ENCODE data around the gene CENPT.
"Not testable (repeated sequence)": the region's sequence is repeated elsewhere in the genome, so short reads cannot be mapped to it uniquely, and the experiment has no call there.

The CENPT gene

DNA sequence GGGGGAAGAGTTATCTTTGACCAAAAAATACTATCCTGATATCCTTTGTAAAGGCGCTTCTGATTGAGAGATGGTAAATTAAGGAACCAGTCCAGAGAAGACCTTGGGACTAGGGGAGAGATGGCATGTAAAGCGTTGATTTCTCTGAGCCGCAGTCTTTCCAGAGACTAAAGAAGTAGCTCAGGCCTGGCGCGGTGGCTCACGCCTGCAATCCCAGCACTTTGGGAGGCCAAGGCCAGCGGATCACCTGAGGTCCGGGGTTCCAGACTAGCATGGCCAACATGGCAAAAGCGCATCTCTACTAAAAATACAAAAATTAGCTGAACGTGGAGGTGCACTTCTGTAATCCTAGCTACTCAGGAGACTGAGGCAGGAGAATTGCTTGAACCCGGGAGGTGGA, 625 bp upstream of the CENPT start:
- H3K4me3 Mint-ChIP-seq = peak overlapping the region; percentile 91
- H3K4me1 Mint-ChIP-seq (ENCODE audit: low read depth) = peaks cover 39% of the 10 kb centered on the region
- no peaks in the 10 kb centered on the region for H3K9me3 Mint-ChIP-seq
- H3K36me3 Mint-ChIP-seq (ENCODE audit: low read depth) = peaks cover 7% of the 10 kb centered on the region
- DNase-seq (ENCODE audit: low spot score) = no peak
- H3K27me3 Mint-ChIP-seq (ENCODE audit: low read depth) = no peaks in the 10 kb centered on the region
- no peak overlapping the region for H3K27ac Mint-ChIP-seq

DNA sequence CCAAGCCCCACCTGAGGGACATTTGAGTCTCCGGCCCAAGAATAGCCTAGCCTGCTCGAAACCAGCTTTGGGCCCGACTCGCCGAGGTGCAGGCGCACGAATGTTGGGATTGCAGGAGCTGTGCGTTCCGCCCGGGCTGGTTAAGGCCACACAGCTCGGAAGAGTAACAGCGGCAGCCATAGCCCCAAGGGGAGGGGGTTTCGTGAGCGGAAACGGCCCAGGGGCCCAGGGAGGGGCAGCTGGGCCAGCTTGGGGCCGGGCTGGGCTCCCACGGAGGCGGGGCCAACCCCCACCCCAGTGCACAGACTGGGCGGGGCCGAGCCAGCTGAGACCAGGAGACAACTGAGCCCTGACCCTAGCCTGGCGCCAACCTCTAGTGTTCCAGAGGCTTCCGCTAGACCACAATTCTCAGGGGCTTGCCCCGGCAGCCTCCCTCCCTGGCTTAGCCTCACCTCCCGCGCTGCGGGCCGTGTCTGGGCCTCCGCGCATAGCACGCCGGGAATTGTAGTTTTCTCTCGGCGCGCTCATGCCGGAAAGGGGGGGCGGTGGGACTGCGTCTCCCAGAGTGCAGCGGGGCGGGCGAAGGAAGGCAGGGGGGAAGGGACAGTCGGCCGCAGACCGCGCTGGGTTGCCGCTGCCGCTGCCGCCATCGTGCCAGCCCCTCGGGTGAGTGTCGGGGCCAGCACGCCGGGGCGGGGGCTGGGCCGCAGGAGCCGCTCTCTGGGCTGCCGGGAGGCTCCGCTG, 1.0 kb downstream of the CENPT start, which contains the start of gene NUTF2:
Gene NUTF2 (plus strand): TSS at position 614 of the 744 bp plus-strand sequence. CDS start 18,198 bp downstream, outside the sequence.
- Mint-ChIP-seq H3K27me3 (ENCODE audit: low read depth) (no peaks in the 10 kb centered on the region), H3K36me3 (ENCODE audit: low read depth) (peaks cover 7% of the 10 kb centered on the region)

DNA sequence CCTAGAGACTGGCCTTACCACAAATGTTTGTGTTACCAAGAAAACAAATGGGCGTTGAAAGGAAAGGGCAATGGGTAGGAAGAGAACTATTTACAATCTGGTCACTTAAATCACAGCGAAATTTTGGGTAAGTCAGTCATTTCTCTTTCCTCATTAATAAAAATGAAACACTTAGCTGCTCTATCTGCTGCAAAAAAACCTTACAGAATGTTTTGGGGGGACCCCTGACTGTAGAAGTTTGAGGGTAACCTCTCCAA, 1.5 kb downstream of the CENPT start:
- Mint-ChIP-seq H3K36me3 (ENCODE audit: low read depth) (peaks cover 7% of the 10 kb centered on the region), H3K4me1 (ENCODE audit: low read depth) (peaks cover 45% of the 10 kb centered on the region), H3K4me3 (peak overlapping the region; percentile 90), H3K9me3 (no peaks in the 10 kb centered on the region), H3K27me3 (ENCODE audit: low read depth) (no peaks in the 10 kb centered on the region), H3K27ac (peak overlapping the region; percentile 89)
- DNase-seq (ENCODE audit: low spot score) = no peak

More for the DNA sequence above, 1.0 kb downstream of the CENPT start, which contains the start of gene NUTF2:
- peak within 1 kb of the TSS; percentile 89 for H3K27ac Mint-ChIP-seq
- peaks cover 44% of the 10 kb centered on the region for H3K4me1 Mint-ChIP-seq (ENCODE audit: low read depth)
- H3K4me3 Mint-ChIP-seq = peak within 1 kb of the TSS; percentile 91
- peak; percentile 96 for DNase-seq (ENCODE audit: low spot score)
- no peaks in the 10 kb centered on the region for H3K9me3 Mint-ChIP-seq

DNA sequence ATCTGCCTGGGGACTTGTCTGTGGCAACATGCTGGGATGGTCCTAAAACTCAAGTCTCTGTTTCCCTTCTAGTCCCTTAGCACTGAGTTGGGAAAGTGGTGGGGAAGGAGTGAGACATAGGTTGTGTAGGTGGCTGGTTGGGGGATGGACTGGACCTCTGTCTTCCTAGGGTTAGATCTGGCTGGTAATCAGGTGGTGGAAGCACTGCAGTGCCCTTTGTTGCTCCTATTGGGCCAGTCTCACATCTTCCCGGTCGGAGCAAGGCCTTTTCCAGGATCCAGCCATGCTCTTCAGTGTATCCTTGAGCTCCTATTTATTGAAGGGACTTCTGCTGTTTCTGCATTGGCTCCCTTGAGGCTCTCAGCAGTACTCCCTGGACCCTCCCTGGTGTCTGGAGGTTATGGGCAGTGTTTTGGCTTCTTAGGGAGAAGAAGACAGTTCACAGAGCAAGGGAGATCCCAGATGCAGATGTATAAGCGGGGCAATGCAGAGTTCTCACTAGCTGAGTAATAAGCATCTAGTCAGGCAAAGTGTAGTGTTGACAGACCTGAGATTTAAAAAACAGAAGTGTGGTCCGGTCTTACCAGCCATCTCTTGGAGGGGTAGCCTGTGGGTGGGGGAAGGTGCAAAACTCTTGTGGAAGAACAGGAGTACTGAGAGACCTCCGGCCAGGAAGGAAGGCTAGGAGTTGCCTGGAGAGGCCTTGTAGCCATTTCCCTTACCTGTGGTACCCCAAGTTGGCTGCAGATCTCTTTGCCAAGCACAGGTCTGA, 2.0 kb downstream of the CENPT start:
- DNase-seq (ENCODE audit: low spot score) = peak; percentile 13
- Mint-ChIP-seq H3K4me3 (peak overlapping the region; percentile 90), H3K9me3 (no peaks in the 10 kb centered on the region), H3K27me3 (ENCODE audit: low read depth) (no peaks in the 10 kb centered on the region), H3K4me1 (ENCODE audit: low read depth) (peaks cover 45% of the 10 kb centered on the region), H3K36me3 (ENCODE audit: low read depth) (peaks cover 7% of the 10 kb centered on the region), H3K27ac (peak overlapping the region; percentile 89)

DNA sequence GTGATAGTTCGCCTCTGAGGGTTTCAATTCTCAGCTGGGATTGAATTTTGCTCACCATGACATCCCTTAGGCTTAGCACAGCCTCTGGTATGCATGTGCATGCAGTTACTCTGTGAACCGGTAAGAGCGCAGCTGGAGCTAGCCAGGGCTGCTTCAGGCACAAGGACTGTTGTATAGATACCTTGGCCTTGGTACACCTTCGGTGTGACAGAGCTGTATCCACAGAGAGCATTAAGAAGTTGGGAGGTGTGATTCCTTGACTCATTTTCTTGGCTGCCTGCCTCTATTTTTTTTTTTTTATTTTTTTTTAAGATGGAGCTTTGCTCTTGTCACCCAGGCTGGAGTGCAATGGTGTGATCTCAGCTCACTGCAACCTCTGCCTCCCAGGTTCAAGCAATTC, 3.0 kb downstream of the CENPT start:
- H3K4me3 Mint-ChIP-seq = peak overlapping the region; percentile 93
- no peak for DNase-seq (ENCODE audit: low spot score)
- H3K36me3 Mint-ChIP-seq (ENCODE audit: low read depth) = peaks cover 4% of the 10 kb centered on the region
- peaks cover 43% of the 10 kb centered on the region for H3K4me1 Mint-ChIP-seq (ENCODE audit: low read depth)
- no peaks in the 10 kb centered on the region for H3K9me3 Mint-ChIP-seq
- no peaks in the 10 kb centered on the region for H3K27me3 Mint-ChIP-seq (ENCODE audit: low read depth)
- H3K27ac Mint-ChIP-seq = no peak overlapping the region

DNA sequence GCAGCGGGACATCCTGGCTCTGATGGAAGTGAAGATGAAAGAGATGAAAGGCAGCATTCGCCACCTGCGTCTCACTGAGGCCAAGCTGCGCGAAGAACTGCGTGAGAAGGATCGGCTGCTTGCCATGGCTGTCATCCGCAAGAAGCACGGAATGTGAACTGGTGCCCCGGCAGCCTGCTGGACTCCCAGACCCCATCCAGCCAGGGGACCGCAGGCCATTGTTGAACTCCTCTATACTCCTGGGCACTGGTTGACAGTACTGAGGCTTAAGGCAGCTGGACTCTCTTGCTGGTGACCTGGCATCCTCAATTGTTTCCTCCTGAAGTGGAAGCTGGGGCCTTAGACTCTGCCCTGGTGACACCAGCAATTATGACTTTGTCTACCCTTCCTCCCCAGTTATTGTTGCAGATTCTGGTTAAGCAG, 4.1 kb downstream of the CENPT start:
- Mint-ChIP-seq H3K27me3 (ENCODE audit: low read depth) (no peaks in the 10 kb centered on the region), H3K9me3 (no peaks in the 10 kb centered on the region), H3K4me1 (ENCODE audit: low read depth) (peaks cover 39% of the 10 kb centered on the region), H3K36me3 (ENCODE audit: low read depth) (peaks cover 4% of the 10 kb centered on the region), H3K27ac (peak overlapping the region; percentile 96), H3K4me3 (peak overlapping the region; percentile 93)
- DNase-seq (ENCODE audit: low spot score) = no peak

DNA sequence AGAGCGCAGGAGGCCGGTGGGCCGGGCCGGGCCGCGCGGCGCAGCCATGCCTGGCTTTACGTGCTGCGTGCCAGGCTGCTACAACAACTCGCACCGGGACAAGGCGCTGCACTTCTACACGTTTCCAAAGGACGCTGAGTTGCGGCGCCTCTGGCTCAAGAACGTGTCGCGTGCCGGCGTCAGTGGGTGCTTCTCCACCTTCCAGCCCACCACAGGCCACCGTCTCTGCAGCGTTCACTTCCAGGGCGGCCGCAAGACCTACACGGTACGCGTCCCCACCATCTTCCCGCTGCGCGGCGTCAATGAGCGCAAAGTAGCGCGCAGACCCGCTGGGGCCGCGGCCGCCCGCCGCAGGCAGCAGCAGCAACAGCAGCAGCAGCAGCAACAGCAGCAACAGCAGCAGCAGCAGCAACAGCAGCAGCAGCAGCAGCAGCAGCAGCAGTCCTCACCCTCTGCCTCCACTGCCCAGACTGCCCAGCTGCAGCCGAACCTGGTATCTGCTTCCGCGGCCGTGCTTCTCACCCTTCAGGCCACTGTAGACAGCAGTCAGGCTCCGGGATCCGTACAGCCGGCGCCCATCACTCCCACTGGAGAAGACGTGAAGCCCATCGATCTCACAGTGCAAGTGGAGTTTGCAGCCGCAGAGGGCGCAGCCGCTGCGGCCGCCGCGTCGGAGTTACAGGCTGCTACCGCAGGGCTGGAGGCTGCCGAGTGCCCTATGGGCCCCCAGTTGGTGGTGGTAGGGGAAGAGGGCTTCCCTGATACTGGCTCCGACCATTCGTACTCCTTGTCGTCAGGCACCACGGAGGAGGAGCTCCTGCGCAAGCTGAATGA, 4.8 kb downstream of the CENPT start:
- peak; percentile 51 for DNase-seq (ENCODE audit: low spot score)
- Mint-ChIP-seq H3K4me3 (peak overlapping the region; percentile 93), H3K4me1 (ENCODE audit: low read depth) (peaks cover 33% of the 10 kb centered on the region), H3K27ac (peak overlapping the region; percentile 96), H3K27me3 (ENCODE audit: low read depth) (no peaks in the 10 kb centered on the region), H3K9me3 (no peaks in the 10 kb centered on the region), H3K36me3 (ENCODE audit: low read depth) (peaks cover 4% of the 10 kb centered on the region)

DNA sequence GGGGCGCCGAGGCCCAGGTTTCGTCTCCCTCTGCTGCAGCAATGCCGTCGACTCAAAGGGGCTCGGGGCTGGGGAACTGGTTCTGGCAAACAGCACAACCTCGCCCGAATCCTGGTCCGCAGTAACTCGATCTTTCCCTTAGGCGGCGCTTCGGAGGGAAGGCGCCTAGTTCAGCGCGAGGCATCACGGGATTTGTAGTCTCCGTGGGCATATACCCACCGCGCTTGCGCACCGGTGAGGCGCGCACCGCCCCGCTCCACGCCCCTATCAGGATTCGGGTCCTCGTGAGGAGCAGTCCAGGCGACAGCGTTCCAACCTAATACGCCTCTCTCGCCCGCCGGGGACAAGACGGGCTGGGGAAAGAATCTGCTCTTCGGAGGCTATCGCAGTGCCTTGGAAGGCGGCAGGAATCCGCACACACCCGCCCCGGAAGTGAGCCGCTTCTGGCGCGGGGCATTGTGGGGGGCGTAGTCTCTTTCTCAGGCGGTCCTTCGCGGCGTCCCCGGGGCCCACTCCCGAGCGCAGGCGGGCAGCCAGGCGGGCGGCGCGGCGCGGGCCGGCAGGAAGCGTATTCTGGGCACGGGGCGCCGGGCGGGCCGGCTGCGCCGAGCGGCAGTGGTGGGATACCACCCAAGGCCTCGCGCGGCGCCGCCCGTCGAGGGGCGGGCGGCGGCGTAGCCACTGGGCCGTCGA, 5.5 kb downstream of the CENPT start, which contains the start of gene THAP11:
Gene THAP11 (plus strand): TSS at position 505 of the 693 bp plus-strand sequence. CDS start 235 bp downstream, outside the sequence.
- peaks cover 30% of the 10 kb centered on the region for H3K4me1 Mint-ChIP-seq (ENCODE audit: low read depth)
- H3K27ac Mint-ChIP-seq = peak within 1 kb of the TSS; percentile 96
- no peaks in the 10 kb centered on the region for H3K27me3 Mint-ChIP-seq (ENCODE audit: low read depth)
- H3K9me3 Mint-ChIP-seq = no peaks in the 10 kb centered on the region
- peak within 1 kb of the TSS; percentile 93 for H3K4me3 Mint-ChIP-seq
- peak; percentile 91 for DNase-seq (ENCODE audit: low spot score)
- peaks cover 4% of the 10 kb centered on the region for H3K36me3 Mint-ChIP-seq (ENCODE audit: low read depth)

DNA sequence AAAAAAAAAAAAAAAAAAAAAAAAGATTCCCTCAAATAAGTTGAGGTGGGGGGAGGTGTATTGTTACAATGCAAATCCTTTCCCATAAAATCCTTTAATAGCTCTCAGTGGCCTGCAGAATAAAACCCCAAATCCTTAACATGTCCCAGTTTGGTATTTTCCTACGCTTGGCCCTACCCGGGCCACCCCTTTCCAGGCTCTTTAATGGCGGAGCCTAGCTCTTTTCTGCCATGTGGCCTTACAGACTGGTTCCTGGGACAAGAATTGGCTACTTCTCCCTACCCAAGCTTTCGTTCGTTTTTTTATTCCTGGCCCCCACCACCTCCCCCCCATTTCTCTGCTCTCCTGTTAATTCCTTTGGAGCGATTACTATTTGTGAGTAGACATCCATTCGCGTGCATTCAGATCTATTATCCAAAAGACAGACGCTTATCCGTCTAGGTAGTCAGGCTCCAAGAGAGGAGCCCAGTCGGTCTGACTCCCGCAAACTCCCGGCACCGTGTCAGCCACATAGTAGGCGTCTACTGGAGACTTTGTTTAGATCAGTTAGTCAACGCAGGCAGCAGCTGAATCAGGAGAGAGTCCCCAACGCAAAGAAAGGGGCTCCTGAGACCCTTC, 6.2 kb downstream of the CENPT start:
- peak overlapping the region; percentile 92 for H3K4me3 Mint-ChIP-seq
- peak overlapping the region; percentile 95 for H3K27ac Mint-ChIP-seq
- peaks cover 30% of the 10 kb centered on the region for H3K4me1 Mint-ChIP-seq (ENCODE audit: low read depth)
- no peaks in the 10 kb centered on the region for H3K9me3 Mint-ChIP-seq
- peaks cover 4% of the 10 kb centered on the region for H3K36me3 Mint-ChIP-seq (ENCODE audit: low read depth)
- DNase-seq (ENCODE audit: low spot score) = no peak
- H3K27me3 Mint-ChIP-seq (ENCODE audit: low read depth) = no peaks in the 10 kb centered on the region

DNA sequence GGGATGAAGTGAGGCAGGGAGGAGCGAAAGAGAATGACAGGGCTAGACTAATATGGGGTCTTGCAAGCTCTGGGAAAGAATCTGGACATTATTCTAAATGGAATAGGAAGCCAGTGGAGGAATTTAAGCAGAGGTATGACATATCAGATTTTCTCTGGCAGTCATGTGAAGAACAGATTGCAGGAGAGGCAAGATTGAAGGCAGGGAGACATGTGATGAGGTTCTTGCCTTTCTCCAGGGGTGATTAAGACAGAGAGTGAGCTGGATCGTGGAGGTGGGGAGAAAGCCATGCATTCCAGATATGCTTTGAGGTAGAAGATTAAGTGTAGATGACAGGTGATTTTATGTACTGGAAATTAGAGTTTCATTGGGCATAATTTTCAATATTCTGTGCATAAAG, 9.7 kb downstream of the CENPT start:
- H3K4me1 Mint-ChIP-seq (ENCODE audit: low read depth) = peaks cover 12% of the 10 kb centered on the region
- H3K36me3 Mint-ChIP-seq (ENCODE audit: low read depth) = no peaks in the 10 kb centered on the region
- H3K27me3 Mint-ChIP-seq (ENCODE audit: low read depth) = no peaks in the 10 kb centered on the region
- no peak overlapping the region for H3K27ac Mint-ChIP-seq
- H3K9me3 Mint-ChIP-seq = no peaks in the 10 kb centered on the region
- no peak overlapping the region for H3K4me3 Mint-ChIP-seq
- no peak for DNase-seq (ENCODE audit: low spot score)

DNA sequence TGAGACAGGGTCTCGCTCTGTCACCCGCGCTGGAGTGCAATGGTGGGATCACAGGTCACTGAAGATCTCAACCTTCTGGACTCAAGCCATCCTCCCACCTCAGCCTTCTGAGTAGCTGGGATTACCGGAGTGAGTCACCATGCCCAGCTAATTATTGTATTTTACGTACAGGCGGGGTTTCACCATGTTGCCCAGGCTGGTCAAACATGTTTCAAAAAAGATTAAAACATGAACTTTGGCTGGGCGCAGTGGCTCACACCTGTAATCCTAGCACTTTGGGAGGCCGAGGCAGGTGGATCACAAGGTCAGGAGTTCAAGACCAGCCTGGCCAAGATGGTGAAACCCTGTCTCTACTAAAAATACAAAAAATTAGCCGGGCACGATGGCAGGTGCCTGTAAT, 10.3 kb downstream of the CENPT start:
- H3K9me3 Mint-ChIP-seq; H3K27ac Mint-ChIP-seq; H3K4me3 Mint-ChIP-seq; H3K27me3 Mint-ChIP-seq (ENCODE audit: low read depth); H3K36me3 Mint-ChIP-seq (ENCODE audit: low read depth); DNase-seq (ENCODE audit: low spot score): not testable (repeated sequence)
- peaks cover 15% of the 10 kb centered on the region for H3K4me1 Mint-ChIP-seq (ENCODE audit: low read depth)

DNA sequence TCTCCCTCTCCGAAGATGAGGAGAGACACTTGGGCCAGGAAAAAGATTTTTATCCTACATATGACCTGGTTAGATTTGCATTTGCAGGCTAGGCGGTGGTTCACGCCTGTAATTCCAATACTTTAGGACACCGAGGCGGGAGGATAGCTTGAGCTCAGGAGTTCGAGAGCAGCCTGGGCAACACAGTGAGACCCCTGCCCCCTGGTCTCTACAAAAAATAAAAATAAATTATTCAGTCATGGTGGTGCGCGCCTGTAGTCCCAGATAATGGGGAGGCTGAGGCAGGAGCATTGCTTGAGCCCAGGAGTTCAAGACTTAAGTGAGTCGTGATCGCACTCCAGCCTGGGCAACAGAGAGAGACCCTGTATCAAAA, 13.3 kb downstream of the CENPT start:
- DNase-seq (ENCODE audit: low spot score) = no peak
- H3K36me3 Mint-ChIP-seq (ENCODE audit: low read depth) = peaks cover 12% of the 10 kb centered on the region
- H3K4me3 Mint-ChIP-seq = peak overlapping the region; percentile 94
- peaks cover 11% of the 10 kb centered on the region for H3K4me1 Mint-ChIP-seq (ENCODE audit: low read depth)
- no peaks in the 10 kb centered on the region for H3K9me3 Mint-ChIP-seq
- H3K27ac Mint-ChIP-seq = no peak overlapping the region
- H3K27me3 Mint-ChIP-seq (ENCODE audit: low read depth) = no peaks in the 10 kb centered on the region
